ENCODE measurements around the gene AQP3.
"Not testable (repeated sequence)": the region's sequence is repeated elsewhere in the genome, so short reads cannot be mapped to it uniquely, and the experiment has no call there.

AQP3 gene

DNA sequence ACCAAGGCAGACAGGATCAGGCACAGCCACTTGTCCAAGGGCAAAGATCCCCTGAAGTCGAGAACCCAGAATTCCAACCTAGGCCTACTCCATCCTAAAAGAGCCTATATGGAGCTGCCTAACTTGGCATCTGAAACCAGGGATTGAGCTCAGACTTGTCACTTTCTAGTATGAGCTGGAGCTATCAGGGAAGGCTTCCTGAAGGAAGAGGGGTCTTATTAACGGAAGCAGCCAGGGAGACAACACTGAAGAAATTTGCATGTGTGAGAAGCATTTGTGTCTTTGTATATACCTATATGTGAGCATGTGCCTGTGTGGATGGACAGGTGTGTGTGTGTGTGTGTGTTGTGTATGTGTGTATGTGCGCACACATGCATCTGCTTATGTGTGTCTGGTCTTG is 40.3 kb downstream of the AQP3 start:
- no peak for DNase-seq

DNA sequence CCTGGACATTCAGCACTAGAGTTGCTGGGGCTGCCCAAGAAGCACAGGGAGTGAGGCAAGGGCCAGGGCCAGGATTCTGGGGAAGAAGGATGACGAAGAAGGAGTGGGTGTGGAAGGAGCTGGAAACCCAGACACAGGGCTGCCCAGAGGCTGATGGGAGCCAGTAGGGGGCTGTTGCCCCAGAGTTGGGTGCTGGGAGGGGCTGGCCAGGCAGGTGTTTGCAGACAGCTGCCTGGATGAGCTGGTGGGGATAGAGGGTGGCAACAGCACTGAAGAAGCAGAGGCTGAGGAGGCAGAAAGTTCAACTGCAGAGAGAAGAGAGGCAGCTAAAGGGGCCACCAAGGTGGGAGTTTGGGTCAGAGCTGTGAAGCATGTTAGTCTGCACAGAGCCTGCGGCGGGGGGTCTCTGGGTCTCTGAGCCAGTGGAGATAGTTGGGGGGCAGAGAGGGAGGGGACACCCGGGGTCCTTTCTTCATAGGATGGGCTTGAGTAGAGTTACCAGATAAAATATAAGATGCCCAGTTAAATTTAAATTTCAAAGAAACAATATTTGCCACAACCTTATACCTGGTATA is 42.5 kb downstream of the AQP3 start:
- no peak for DNase-seq

DNA sequence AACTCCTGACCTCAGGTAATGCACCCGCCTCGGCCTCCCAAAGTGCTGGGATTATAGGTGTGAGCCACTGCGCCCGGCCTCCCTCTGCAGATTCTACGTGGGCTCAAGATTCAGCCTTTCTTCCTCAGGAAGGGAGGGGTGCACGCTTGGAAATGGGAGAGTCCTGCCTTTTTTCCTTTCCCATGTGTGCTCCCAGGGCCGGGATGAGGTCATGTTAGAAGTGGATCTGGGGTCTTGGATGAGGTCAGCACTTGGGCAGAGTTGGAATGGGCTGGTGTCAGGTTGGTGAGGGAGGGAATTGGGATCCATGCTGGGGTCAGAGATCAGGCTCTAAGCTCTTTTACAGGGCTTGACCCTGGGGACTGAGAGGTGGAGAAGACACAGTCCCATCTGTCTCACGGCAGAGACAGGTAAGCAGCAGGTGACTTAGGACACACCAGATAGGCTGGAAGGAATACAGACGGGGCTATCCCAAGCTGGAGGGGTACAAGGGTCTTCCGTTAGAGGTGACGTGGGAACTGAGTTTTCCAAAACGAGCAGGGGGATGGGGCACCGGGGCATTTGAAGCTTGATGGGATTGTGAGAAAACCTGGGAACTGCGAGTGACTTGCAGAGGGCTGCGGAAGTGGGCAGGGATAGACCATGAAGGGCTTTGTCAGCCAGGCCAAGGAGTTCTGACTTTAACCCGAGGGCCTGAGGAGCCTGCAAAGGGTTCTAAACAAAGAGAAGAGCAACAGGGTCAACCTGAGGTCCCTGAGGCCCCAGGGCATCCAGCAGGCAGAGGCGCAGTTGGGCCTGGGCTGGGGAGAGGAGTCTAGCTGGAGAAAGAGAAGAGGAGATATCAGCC is 43.2 kb downstream of the AQP3 start:
- DNase-seq, result no peak

DNA sequence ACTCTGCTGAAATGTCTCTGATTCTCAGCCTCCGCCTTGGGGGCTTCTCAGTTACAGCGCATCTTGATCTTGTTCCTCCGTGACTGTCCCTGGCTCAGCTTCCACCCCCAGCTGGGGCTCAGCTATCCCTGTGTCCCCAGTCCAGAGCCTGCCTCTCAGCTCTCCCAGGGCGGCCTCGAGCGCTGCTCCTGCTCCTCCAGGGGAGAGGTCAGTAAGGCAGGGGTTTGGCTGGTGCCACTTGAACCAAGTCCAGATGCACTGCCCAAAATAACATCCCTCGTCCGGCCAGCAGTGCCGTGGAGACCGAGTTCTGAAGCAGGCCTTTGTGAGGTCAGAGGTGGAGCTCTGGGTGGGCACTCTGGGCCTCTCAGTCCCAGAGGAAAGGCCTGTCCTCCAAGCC is 45.0 kb downstream of the AQP3 start, which contains the start of gene AQP7:
TSS of gene AQP7 (minus strand) at position 198 of the 400 bp plus-strand sequence. CDS start 1,306 bp downstream, outside the sequence.
- not testable (repeated sequence) for DNase-seq

DNA sequence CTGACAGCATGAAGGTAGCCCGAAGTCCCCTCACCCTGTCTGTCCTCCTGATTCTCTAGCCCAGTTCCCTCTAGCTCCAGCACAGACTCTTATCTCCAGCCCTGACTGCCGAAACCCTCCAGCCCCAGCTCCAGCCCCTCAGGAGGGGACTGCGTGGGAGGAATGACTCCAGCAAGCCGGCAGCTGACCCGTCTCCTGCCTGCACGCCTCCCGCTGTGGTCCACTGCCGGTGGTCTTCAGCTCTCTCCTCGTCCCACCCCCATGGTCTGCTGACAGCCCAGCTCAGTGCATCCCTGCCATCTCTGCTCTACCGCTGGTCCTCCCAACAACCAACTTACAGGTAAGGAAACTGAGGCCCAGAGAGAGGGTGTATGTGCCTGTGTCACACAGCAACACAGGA is 45.6 kb downstream of the AQP3 start:
- not testable (repeated sequence) for DNase-seq

DNA sequence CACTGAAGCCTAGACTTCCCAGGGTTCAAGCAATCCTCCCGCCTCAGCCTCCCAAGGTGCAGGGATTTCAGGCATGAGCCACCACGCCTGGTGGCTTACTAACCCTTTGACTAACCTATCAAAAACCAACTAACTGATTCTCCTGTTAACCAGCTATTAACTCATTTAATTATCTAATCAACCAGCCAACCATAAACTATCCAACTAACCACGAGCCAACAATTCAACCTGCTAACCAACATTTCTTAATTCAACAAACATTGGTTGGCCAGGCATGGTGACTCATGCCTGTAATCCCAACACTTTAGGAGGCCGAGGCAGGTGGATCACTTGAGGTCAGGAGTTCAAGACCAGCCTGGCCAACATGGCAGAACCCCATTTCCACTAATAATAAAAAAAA is 48.3 kb downstream of the AQP3 start:
- not testable (repeated sequence) for DNase-seq

DNA sequence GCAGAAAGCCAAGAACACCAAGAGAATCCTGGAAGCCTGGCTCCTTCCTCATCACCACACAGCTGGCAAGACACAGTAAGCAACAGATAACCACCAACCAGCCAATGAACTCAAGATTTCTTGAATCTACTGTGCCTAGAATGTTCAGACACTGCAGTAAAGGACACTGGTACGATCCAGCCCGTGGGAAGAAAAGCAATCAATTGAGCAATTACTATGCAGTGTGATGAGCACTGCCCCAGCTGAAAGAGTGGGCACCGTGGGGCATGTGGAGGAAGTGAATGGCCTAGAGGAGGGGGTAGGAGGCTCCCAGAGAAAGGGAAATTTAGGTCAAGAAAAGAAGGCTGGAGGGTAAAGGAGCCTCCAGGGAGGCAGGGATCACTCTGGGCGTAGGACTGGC is 49.6 kb downstream of the AQP3 start:
- DNase-seq, result not testable (repeated sequence)

DNA sequence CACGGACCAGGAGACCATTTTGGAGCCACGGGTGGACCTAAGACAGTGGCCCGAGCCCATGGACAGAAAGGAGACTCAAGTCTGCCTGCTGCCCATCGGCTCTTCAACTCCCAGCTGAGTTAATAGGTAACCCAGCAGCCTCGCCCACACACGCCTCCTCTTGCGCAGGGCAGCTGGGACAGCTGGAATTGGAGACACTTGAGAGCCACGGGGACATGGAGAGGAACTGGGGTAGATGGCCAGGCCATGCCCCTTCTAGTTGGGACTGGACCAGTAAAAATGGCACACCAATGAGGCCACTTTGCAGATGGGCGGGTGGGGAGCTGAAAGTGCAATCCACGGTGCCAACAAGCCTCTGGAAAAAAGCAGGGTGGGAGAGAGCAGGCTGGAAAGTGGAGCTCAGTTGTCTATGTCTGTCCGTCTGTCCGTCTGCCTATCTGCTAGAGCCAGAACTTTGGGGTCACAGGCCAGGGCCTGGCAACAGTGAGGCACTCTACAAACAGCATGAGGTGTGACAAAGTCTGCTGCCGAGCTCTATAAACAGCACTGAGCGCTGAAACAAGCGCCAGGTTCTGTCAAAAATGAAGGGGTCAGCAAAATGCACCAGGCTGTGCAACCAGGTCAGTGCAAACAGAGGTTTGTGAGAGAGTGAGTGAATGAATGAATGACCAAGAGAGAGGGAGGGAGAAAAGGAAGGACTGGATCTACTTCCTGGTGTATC is 52.1 kb downstream of the AQP3 start:
- not testable (repeated sequence) for DNase-seq

DNA sequence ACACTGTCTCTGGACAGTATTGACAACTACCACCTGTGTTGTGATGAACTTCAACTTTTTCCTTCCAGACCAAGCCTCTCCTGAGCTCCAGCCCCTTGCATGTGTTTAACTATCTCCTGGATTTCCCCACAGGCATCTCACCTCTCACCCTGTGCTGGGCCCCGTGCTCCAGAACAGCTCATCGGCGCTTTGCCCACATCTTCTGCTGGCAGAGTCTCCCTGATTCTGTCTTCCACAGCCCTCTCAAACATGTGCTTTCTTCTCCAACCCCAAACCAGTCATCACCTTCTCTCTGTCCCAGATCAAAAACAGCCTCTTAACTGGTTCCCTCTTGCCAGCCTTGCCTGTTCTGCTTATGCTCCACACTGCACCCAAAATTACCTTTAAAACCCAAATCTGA is 53.4 kb downstream of the AQP3 start:
- DNase-seq, result not testable (repeated sequence)

DNA sequence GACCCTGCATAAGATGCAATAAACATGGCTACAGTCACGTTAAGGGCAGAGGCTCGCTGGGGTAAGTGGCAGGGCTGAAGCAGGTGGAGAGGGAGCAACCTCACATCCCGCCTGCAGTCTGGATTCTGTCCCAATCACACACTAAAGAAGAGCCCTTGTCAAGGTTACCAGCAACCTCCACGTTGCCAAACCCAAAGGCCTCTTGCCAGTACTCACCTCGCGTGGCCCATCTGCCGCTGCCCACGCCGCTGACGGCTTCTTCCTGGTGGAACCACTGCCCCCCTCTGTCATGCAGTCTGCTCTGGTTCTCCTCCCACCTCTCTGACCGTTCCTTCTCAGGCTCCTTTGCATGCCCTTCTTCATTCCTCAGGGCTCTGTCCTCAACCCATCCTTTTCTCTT is 53.8 kb downstream of the AQP3 start:
- no peak for DNase-seq

DNA sequence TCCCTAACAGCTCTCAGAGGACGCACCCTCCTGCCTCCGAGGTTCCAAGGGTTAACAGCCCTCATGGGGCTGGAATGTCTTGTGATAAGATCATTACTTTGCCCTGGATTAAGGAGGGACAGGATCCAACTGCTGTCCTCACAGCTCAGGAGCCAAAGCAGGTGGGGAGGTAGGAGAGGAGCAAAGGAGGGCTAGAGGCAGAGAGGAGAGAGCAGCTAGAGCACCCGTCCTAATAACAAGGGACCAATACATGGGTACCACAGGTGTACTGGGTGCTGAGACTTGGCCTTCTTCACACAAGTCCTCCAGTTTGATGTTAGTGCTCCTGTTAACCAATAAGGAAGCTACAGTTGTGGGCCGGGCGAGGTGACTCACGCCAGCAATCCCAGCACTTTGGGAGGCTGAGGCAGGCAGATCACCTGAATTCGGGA is 54.8 kb downstream of the AQP3 start:
- not testable (repeated sequence) for DNase-seq
